GM20000 (cell line): ENCODE data around the gene ERBB4.
"Not testable (repeated sequence)": the region's sequence is repeated elsewhere in the genome, so short reads cannot be mapped to it uniquely, and the experiment has no call there.

Experiments
- DNase-seq: peaks from one replicate; pipeline ENCODE4 v3.0.0; 2012; ENCODE audit warnings: low spot score
- TF ChIP-seq, protein P1 (sequence below): IDR thresholded peaks from 2 replicates; pipeline ENCODE4 v1.5.1; 2012; ENCODE audit warnings: mild to moderate bottlenecking, control low read depth; ENCODE audit errors: extremely low read depth, missing control alignments

The ERBB4 gene

DNA sequence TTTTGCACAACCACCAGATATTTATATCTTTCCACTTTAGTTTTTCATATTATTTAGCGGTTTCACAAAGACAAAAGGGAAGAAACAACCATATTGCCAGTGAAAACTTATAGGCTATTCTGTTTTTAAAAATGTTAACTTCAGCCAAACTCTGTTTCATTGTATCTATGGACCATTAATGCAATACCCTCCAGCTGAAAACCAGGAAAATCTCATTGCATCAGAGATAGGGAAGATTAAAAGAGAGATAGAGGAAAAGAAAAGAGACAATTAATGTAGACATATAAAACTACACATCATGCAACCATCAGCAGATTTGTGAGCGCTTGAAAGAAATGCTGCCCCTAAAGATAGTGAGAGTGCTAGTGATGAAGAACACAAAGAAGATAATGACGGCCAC lies 970.2 kb downstream of the ERBB4 start:
- DNase-seq, result no peak
- TF ChIP-seq, protein P1, sequence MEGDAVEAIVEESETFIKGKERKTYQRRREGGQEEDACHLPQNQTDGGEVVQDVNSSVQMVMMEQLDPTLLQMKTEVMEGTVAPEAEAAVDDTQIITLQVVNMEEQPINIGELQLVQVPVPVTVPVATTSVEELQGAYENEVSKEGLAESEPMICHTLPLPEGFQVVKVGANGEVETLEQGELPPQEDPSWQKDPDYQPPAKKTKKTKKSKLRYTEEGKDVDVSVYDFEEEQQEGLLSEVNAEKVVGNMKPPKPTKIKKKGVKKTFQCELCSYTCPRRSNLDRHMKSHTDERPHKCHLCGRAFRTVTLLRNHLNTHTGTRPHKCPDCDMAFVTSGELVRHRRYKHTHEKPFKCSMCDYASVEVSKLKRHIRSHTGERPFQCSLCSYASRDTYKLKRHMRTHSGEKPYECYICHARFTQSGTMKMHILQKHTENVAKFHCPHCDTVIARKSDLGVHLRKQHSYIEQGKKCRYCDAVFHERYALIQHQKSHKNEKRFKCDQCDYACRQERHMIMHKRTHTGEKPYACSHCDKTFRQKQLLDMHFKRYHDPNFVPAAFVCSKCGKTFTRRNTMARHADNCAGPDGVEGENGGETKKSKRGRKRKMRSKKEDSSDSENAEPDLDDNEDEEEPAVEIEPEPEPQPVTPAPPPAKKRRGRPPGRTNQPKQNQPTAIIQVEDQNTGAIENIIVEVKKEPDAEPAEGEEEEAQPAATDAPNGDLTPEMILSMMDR, result no peak

DNA sequence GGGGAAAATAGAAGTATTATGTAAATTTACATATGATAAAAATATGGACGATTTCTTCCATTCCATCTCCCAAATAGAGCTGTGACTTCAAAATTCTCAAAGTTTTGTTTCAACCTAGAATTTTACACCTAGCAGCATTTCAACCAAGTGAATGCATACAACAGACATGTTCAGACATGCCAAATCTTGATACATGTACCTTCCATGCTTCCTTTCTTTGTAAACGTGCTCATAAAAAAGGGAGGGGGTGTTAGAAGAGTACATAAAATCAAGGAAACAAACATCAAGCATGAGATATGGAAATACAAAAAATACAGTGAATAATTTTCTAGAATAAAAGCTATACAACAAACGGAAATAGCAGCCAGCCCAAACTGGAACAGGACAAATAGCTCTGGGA lies 974.2 kb downstream of the ERBB4 start:
- DNase-seq, result no peak
- TF ChIP-seq, protein P1, result no peak

DNA sequence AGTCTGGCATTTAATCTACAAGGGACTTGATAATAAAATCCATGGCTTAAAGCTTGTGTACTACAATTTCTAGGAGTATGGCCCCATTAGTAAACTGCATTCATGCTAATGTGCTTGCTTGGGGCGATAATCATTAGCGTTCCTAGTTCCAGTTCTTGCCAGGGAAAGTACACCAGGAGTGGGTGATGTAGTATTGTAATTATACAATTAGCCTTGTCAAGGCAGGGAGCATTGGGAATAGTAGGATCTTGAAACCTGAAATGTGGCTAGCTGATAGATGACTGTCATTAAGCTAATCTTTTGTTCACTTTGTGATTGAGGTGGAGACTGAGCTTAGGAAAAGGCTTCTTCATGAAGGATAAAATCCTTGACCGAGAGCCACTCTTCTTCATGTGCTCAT lies 993.0 kb downstream of the ERBB4 start:
- TF ChIP-seq, protein P1, result no peak
- no peak for DNase-seq

DNA sequence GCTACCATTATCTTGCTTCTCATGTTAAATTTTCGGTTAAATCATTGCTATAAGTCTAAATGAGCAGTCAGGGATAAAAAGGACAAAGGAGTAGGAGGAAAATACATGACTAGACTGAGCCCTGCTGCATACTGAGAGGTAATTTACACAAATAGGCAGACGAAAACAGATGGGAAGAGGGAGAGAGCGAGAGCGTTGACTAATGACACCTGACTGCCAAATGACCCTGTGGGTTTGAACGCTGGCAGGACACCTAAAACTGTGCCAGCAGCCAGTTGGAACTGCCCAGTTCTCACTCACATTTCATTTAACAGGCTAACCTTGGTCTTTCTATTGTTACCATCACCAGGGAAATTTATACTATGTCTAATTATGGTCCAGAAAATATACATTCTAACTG lies 1004.0 kb downstream of the ERBB4 start:
- TF ChIP-seq, protein P1, result no peak
- DNase-seq, result no peak

DNA sequence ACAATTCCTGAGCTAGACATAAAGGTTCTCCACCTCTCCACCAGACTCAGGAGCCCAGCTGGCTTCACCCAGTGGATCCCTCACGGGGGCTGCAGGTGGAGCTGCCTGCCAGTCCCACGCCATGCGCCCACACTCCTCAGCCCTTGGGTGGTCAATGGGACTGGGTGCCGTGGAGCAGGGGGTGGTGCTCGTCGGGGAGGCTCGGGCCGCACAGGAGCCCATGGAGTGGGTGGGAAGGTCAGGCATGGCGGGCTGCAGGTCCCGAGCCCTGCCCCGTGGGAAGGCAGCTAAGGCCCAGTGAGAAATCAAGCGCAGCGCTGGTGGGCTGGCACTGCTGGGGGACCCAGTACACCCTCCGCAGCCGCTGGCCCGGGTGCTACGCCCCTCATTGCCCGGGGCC lies 1014.4 kb downstream of the ERBB4 start:
- DNase-seq, result not testable (repeated sequence)

DNA sequence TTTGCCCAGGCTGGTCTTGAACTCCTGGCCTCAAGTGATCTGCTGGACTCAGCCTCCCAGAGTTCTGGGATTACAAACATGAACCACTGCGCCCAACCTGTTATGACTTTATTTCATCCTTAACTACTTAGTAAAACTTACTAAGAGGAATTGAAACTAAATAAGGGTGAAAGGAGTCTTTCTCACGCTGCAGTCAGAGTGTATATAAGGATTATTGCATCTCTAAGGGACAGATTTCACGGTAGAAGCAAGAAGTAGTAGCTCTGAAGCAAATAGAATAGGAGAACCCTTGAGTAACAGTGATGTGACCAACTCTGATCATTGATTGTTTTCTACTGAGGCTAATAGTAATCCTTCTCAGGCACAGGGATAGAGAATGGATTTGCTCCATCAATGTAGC lies 1022.1 kb downstream of the ERBB4 start:
- DNase-seq, result no peak
- TF ChIP-seq, protein P1, result no peak

DNA sequence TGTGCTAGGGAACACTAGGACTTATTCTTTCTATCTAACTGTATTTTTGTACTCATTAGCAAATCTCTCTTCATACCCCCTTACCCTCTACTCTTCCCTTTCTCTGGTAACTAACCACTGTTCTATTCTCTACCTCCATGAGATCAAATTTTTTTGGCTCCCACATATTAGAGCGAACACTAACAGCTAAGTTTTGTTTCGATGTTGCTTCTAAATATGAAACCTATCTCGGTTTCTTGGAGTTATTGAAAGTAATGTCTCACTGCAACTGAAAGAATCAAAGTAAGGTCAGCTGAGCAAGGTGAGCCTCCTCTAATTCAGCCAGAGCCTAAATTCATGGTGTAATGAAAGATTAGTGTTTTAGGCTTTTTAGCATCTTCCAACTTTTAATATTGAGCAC lies 1024.6 kb downstream of the ERBB4 start:
- TF ChIP-seq, protein P1, result no peak
- DNase-seq, result no peak

DNA sequence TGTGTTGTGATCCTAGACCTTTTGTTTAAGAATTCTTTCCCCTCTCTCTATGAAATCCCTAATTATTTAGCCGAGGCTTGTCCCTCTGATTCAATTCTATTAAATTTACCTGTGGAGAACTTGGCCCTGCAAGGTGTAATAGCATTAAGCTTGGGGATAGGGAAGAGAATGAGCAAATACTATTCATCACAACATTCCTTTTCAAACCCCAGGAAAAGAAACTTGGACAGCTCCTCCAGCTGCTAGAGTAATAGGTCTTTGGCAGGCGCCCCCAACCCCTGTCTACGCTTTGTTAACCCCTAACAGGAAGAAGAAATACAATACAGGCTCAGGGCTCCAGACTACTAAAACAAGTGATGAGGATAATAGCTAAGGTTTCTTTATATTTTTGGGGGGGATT lies 1025.2 kb downstream of the ERBB4 start:
- DNase-seq, result no peak
- TF ChIP-seq, protein P1, result no peak
